ENCODE measurements around the gene BCL11A. TPM values are rescaled to one million over a fixed set of nuclear protein-coding genes. Genes with fewer than 3 reads are reported as not detected.

Gene BCL11A
- total and polyA plus RNA-seq, 2 of the 13 experiments (the other 11 are each of a cell fraction or from before 2014, with no cell fraction given), result not detected

GRCh38 chr2:60551240-60552077, 2.0 kb downstream of the BCL11A start:
- H3K36me3 ChIP-seq (replicated peaks in 1 of 2; ENCODE audit: control insufficient read depth in 1 of 2, insufficient read depth in 2 of 2, low read length in 2 of 2), result no peaks in the 10 kb centered on the region
- no peak for DNase-seq (ENCODE audit: low spot score)
- H3K9ac ChIP-seq (ENCODE audit: insufficient read depth, low read depth, low read length), result no peak overlapping the region
- no peaks in the 10 kb centered on the region for H3K79me2 ChIP-seq (ENCODE audit: insufficient read depth, low read length)
- WGBS (ENCODE audit: low lambda C conversion rate), result 15% methylated on average over 52 of the region's 63 CpGs
- TF ChIP-seq EZH2 (conservative IDR thresholded peaks at IDR 0.05; ENCODE audit: low read depth, low read length), result peak; percentile 94
- TF ChIP-seq PCBP1 (IDR thresholded peaks at IDR 0.05; ENCODE audit: borderline replicate concordance, low read depth, low read length), result 0 out of 2 replicates have a peak, but pooled peaks have one; percentile 39
- TF ChIP-seq CBX2 (IDR thresholded peaks at IDR 0.05; ENCODE audit: low read depth, low read length), result peak; percentile 87; the same call in 1 of the 2 replicates
- no peak for TF ChIP-seq CBX2 (CRISPR knock-in tag; IDR thresholded peaks at IDR 0.05; ENCODE audit: low read depth)
- TF ChIP-seq, protein P1, sequence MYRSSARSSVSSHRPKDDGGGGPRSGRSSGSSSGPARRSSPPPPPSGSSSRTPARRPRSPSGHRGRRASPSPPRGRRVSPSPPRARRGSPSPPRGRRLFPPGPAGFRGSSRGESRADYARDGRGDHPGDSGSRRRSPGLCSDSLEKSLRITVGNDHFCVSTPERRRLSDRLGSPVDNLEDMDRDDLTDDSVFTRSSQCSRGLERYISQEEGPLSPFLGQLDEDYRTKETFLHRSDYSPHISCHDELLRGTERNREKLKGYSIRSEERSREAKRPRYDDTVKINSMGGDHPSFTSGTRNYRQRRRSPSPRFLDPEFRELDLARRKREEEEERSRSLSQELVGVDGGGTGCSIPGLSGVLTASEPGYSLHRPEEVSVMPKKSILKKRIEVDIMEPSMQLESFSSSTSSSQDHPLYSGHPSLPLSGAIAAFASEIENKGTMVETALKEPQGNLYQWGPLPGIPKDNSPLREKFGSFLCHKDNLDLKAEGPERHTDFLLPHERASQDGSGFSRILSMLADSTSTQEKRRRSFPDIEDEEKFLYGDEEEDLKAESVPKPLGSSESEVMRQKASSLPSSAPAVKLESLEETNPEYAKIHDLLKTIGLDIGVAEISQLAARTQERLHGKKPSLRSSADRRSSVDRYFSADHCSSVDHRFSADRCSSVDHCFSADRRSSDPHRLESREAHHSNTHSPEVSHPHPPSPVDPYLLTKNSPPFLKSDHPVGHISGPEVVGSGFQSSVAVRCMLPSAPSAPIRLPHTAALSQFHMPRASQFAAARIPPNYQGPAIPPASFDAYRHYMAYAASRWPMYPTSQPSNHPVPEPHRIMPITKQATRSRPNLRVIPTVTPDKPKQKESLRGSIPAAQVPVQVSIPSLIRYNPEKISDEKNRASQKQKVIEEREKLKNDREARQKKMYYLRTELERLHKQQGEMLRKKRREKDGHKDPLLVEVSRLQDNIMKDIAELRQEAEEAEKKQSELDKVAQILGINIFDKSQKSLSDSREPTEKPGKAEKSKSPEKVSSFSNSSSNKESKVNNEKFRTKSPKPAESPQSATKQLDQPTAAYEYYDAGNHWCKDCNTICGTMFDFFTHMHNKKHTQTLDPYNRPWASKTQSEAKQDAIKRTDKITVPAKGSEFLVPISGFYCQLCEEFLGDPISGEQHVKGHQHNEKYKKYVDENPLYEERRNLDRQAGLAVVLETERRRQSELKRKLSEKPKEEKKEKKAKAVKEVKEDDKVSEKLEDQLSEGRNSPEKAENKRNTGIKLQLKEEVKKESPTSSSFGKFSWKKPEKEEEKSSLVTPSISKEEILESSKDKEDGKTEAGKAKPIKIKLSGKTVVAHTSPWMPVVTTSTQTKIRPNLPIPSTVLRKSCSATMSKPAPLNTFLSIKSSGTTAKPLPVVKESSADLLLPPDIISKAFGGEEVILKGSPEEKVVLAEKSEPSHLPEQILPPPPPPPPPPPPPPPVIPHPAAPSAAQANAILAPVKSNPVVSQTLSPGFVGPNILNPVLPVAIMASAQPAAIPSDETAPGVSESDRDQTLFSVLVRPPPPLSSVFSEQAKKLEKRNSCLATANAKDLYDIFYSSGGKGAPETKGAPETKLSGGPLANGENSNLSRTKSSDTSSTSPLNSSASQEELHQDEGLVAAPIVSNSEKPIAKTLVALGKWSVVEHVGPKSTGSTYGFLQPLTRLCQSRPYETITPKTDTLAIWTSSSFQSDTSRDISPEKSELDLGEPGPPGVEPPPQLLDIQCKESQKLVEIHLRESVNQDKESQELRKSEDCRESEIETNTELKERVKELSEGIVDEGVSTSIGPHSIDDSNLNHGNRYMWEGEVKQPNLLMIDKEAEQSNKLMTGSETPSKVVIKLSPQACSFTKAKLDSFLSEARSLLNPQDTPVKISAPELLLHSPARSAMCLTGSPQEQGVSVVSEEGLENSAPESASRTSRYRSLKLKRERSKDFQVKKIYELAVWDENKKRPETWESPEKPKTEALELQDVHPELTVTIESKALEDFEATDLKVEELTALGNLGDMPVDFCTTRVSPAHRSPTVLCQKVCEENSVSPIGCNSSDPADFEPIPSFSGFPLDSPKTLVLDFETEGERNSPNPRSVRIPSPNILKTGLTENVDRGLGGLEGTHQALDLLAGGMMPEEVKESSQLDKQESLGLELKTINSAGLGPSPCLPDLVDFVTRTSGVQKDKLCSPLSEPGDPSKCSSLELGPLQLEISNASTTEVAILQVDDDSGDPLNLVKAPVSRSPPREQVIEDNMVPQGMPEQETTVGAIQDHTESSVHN (CRISPR knock-in tag; IDR thresholded peaks at IDR 0.05), result no peak
- H2AFZ ChIP-seq (ENCODE audit: low read length), result no peak overlapping the region
- CTCF ChIA-PET (ENCODE audit: low intra/inter-chr PET ratio, low total read pairs), result no interaction called here
- peaks cover 4% of the 10 kb centered on the region; the same call in 1 of the 2 replicates for H4K20me1 ChIP-seq (ENCODE audit: insufficient read depth, low read length)
- no peak for ATAC-seq
- no peaks in the 10 kb centered on the region for H3K9me3 ChIP-seq (ENCODE audit: low read length)
- no peak overlapping the region for H3K27ac ChIP-seq (ENCODE audit: extremely low read length, insufficient read depth, low read length)
- POLR2A ChIA-PET, result no interaction called here
- H3K4me1 ChIP-seq (ENCODE audit: insufficient read depth, low read length), result peaks cover 28% of the 10 kb centered on the region
- H3K4me2 ChIP-seq (ENCODE audit: low read depth, low read length), result peak overlapping the region; percentile 52
- in situ Hi-C loops (cut with HindIII; ENCODE audit: extremely low pct_ligation_motif_present, low pct_unique_long_range_greater_than_20kb) (no loop called here), intact Hi-C loops (cut with micrococcal nuclease; ENCODE audit: unreplicated experiment) (loop anchor here (5.0 kb wide), 2 partner anchors 94 to 114 kb away; no protein-coding TSS in a partner anchor)
- no TSS peak for BruUV-seq (replicated peaks)
- peaks cover 26 to 80% of the 10 kb centered on the region in 2 experiments for H3K27me3 ChIP-seq (ENCODE audit: control insufficient read depth in 1 of 2, insufficient read depth in 2 of 2, low read length in 2 of 2)
- no peak for FAIRE-seq
- peak overlapping the region in 2 of 3 experiments; percentile 13 to 52; a peak in 2 of 6 replicates for H3K4me3 ChIP-seq (replicated peaks in 1 of 3; ENCODE audit: insufficient read depth in 1 of 3, low read depth in 2 of 3, low read length in 3 of 3)

All from HepG2 (cell line).